Measurements from ENCODE around the gene DEXI. TPM values are rescaled to one million over a fixed set of nuclear protein-coding genes. Genes with fewer than 3 reads are reported as not detected.

DEXI gene
- total RNA-seq, 2 donors from 2014 or later = 23.8 to 29.5 TPM

GRCh38 chr16:10906482-10906881 lies 35.8 kb downstream of the DEXI start:
- no peak for TF ChIP-seq CTCF (IDR thresholded peaks at IDR 0.05)
- intact Hi-C loops (cut with DNase I) = no loop called here
- H3K36me3 ChIP-seq = no peaks in the 10 kb centered on the region

GRCh38 chr16:10902999-10903398 lies 39.3 kb downstream of the DEXI start:
- Histone ChIP-seq H3K27me3 (no peaks in the 10 kb centered on the region), H3K4me3 (no peak overlapping the region), H3K27ac (no peak overlapping the region), H3K9ac (ENCODE audit: low read depth in 2 of 2, low read length in 2 of 2) (no peak overlapping the region), H3K4me1 (no peaks in the 10 kb centered on the region), H3K36me3 (no peaks in the 10 kb centered on the region), H3K9me3 (no peaks in the 10 kb centered on the region)
- no peak for TF ChIP-seq CTCF (IDR thresholded peaks at IDR 0.05)
- intact Hi-C loops (cut with DNase I) = no loop called here
- DNase-seq = no peak

More at GRCh38 chr16:10906482-10906881, 35.8 kb downstream of the DEXI start:
- Histone ChIP-seq H3K9me3 (no peaks in the 10 kb centered on the region), H3K27ac (no peak overlapping the region), H3K27me3 (no peaks in the 10 kb centered on the region), H3K9ac (ENCODE audit: low read depth in 2 of 2, low read length in 2 of 2) (no peak overlapping the region), H3K4me3 (no peak overlapping the region), H3K4me1 (no peaks in the 10 kb centered on the region)
- DNase-seq = no peak

- no peak for DNase-seq
- no peak overlapping the region for H3K27ac ChIP-seq
Measured at GRCh38 chr16:10897134-10897533, 45.1 kb downstream of the DEXI start.

GRCh38 chr16:10896723-10897122 lies 45.5 kb downstream of the DEXI start:
- no peak for TF ChIP-seq CTCF (IDR thresholded peaks at IDR 0.05)
- Histone ChIP-seq H3K27me3 (no peaks in the 10 kb centered on the region), H3K9ac (ENCODE audit: low read depth in 2 of 2, low read length in 2 of 2) (no peak overlapping the region), H3K36me3 (no peaks in the 10 kb centered on the region), H3K4me3 (no peak overlapping the region), H3K27ac (no peak overlapping the region), H3K4me1 (no peaks in the 10 kb centered on the region), H3K9me3 (no peaks in the 10 kb centered on the region)
- intact Hi-C loops (cut with DNase I) = loop anchor here (10.0 kb wide), 1 partner anchor 62 kb away; no protein-coding TSS in a partner anchor
- no peak for DNase-seq

More at GRCh38 chr16:10897134-10897533, 45.1 kb downstream of the DEXI start:
- Histone ChIP-seq H3K9ac (ENCODE audit: low read depth in 2 of 2, low read length in 2 of 2) (no peak overlapping the region), H3K4me1 (no peaks in the 10 kb centered on the region), H3K4me3 (no peak overlapping the region), H3K9me3 (no peaks in the 10 kb centered on the region), H3K27me3 (no peaks in the 10 kb centered on the region), H3K36me3 (no peaks in the 10 kb centered on the region)
- no peak for TF ChIP-seq CTCF (IDR thresholded peaks at IDR 0.05)
- intact Hi-C loops (cut with DNase I) = loop anchor here (10.0 kb wide), 1 partner anchor 62 kb away; no protein-coding TSS in a partner anchor

GRCh38 chr16:10896165-10896564 lies 46.1 kb downstream of the DEXI start:
- intact Hi-C loops (cut with DNase I) = loop anchor here (10.0 kb wide), 1 partner anchor 61 kb away; no protein-coding TSS in a partner anchor
- no peaks in the 10 kb centered on the region for H3K36me3 ChIP-seq
- H3K27me3 ChIP-seq = no peaks in the 10 kb centered on the region
- H3K4me3 ChIP-seq = no peak overlapping the region
- H3K4me1 ChIP-seq = no peaks in the 10 kb centered on the region
- H3K9ac ChIP-seq (ENCODE audit: low read depth in 2 of 2, low read length in 2 of 2) = no peak overlapping the region
- TF ChIP-seq CTCF (IDR thresholded peaks at IDR 0.05) = no peak
- DNase-seq = no peak
- H3K27ac ChIP-seq = no peak overlapping the region
- H3K9me3 ChIP-seq = no peaks in the 10 kb centered on the region

Measured in colonic mucosa (tissue), 4 donors.